COLO829 (cell line): ENCODE results near the gene TRIML1.

Source experiments
- DNase-seq: peaks from one replicate; pipeline ENCODE4 v3.0.0; 2012; ENCODE audit warnings: low spot score

The TRIML1 gene, protein sequence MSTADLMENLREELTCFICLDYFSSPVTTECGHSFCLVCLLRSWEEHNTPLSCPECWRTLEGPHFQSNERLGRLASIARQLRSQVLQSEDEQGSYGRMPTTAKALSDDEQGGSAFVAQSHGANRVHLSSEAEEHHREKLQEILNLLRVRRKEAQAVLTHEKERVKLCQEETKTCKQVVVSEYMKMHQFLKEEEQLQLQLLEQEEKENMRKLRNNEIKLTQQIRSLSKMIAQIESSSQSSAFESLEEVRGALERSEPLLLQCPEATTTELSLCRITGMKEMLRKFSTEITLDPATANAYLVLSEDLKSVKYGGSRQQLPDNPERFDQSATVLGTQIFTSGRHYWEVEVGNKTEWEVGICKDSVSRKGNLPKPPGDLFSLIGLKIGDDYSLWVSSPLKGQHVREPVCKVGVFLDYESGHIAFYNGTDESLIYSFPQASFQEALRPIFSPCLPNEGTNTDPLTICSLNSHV

DNA sequence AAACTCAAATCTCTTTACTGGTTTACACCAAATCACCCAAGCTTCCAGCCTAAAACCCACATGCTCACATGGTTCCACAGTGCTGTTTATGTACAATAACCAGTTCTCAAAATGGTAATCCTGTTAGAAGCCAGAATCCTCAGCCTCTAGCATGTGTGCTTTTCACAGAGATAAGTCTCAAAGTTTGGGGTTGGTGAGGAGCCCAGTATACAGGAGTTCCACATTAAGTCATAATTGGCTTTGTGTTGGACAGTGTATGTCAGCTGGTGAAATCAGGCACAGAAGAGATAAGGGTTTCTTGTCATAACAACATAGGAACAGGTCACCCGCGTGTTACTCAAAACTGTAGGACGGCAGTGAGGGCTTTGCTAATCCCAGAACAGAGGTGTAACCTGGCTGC is at the start of gene TRIML1:
TSS of gene TRIML1 (plus strand) at position 301 of the 400 bp plus-strand sequence. CDS start 118 bp downstream, outside the sequence.
- DNase-seq: no peak

DNA sequence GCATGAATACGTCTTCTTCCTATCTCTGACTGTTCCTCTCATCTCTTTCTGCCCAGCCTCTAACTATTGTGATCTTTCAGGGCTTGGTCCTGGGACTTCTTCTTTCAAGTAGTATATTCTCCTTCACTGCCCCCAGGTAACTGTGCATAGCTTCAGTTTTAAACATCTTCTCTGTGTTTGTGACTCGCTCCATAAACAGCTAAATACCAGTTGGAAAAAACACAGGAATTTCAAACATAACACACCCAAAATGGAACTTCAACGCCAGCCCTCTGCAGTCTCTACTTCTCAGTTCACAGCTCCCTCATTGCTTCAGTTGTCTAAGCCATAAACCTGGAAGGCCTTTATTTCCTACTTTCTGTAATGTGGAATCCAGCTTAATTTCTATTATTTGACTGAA is 46.4 kb upstream of the TRIML1 start:
- no peak for DNase-seq

DNA sequence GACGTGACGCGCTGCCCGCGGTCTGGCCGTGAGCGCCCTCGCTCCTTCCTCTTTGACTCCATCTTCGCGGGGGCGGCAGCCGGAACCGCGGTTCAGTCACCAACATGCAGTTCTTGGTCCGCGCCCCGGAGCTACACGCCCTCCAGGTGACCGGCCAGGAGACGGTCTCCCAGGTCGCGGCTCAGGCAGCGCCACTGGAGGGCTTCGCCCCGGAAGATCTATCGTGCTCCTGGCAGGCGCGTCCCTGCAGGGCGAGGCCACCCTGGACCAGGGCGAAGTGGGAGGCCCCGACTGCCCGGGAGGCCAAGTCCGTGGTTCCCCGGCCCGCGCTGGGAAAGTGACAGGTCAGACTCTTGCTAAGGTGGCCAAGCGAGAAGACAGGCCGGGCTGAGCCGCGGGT is 32.8 kb upstream of the TRIML1 start:
- no peak for DNase-seq

DNA sequence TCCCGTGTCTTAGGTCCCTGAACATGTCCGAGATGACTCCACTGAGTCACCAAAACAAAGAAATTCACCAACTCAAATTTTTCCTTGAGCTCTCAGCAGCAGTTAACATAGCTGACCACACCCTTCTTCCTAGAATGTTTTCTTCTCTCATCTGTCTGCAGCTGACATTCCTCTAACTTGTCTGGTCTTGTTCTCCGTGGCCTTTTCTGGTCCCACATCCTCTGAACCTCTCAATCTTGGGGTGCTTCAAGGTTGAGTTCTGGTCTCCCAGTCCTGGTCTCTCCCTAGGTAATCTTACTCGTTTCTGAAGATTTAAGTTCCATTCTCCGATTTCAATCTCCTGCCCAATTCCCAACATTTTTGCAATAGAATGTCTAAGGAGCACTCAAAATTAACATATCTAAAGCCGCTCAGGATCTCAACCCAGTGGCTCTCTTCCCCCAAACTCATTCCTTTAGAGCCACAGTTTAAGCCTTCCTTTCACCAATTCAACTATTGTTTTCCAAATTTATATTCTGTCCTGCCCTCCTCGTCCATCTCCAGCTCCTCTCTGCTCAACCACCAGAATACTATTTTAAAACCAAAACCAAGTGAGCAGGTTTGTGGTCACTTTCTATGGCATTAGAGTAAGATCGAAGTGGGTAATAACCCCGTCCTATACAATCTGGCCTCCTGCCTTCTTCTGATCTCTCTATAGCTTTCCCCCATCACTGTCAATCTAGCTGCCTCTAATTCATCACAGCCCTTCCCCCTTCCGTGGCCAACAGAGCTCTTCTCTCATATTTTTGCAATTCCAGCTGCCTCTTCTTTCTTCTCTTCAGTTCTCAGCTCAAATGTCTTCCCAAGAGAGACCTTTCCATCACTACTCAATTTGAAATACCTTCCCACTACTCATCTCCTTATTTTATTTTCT is 31.1 kb upstream of the TRIML1 start:
- no peak for DNase-seq

DNA sequence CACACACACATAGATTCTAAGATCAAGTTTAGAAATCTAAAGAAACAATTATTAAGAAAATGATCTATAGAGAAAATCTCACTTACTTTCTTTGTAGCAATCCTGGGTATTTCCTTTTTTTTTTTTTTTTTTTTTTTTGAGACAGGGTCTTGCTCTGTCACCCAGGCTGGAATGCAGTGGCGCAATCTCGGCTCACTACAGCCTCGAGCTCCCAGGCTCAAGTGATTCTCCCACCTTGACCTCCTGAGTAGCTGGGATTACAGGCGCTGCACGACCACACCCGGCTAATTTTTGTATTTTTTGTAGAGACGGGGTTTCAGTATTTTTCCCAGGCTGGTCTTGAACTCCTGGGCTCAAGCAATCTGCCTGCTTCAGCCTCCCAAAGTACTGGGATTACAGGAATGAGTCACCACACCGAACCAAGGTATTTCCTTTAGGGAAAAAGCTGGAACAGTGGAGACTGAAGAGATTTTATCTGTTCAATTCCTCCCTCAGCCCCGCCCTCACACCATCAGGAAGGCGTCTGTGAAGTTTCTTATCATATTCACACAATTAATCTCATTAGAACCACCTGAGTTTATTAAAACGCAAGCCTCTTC is 30.0 kb upstream of the TRIML1 start, which contains the start of gene TRIML2:
TSS of gene TRIML2 (minus strand) at position 447 of the 599 bp plus-strand sequence. CDS start 4,235 bp downstream, outside the sequence.
- DNase-seq: peak; percentile 48

DNA sequence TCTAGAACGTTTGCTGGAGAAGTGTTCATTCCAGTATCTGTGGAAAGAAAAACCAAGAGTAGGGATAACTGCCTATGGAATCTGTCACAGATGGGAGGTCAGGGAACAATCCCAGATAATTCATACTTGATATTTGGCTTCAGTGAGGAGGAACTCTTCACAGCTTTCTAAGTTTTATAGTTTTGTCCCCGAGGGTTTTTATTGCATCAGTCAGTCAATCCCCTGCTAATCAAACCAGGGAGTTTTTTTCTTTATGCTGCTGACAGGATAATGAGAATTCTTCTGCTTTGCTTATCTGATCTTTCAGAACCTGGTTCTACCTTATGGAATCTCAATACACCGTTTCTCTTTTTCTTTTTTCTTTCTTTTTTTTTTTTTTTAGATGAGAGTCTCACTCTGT is 29.2 kb upstream of the TRIML1 start:
- DNase-seq: peak; percentile 41

DNA sequence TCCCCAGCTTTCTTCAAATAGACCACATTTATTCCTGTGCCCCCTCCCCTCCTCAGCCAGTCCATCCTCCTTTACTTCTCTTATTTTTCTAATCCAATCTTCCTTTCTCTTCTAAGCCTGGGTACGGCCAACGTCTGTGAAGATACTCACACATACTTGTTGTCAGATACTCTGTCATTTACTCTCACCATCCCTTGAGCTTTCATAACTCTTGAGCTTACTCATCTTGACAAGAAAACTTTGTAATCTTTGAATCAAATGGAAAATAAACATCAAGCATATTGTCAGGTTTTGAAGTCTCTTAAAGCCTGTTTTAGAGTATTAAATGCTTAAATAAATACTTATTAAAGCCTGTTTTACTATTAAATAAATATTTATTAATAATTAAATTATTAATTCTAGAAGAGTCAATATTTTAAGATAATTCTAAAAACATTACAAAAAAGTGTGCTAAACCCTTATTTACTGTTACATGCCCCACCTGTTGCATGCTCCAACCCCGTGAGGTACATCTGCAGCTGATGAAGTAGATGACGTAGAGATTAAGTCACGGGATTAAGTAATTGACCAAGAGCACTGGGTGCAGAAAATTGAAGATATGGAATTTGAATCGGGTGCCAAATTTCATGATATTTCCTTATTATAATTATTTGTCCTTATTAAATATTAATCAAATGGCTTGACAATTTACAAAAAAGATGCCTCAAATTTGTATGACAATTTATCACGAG is 28.3 kb upstream of the TRIML1 start:
- peak; percentile 44 for DNase-seq

DNA sequence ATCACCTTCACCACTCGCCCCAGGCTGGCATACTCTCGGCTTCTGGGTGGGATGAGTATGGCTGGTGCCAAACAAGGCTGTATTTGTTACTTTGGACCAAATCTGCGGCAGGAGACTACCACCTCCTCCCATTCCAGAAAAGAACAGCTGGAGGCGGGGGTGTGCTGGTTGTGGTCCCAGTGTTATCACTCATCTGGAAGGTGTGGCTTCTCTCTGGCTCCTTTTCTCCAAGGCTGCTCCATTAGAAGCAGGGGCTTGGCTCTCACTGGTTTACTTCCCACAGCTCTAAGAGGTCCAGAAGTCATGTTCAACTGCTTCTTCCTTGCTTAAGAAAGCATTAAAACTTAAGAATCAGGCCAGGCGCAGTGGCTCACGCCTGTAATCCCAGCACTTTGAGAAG is 27.3 kb upstream of the TRIML1 start:
- DNase-seq: peak; percentile 51

DNA sequence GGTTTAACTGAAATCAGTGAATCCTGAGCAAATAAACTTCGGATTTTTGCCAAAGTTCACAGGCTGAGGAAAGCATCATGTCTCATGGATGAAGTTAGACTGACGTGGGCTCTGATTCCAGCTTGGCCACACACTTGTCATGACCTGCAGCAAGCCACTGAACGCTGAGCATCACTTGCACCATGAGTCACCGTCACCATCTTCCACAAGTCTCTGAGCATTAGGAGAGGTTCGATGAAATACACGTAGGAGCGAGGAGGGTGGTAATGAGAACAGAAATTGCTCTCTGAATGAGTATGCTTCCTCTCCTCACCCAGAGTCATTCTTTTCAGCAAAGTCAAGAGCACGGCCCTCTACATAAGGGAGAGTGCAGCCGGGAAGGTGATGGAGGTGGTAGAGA is 26.1 kb upstream of the TRIML1 start:
- no peak for DNase-seq

DNA sequence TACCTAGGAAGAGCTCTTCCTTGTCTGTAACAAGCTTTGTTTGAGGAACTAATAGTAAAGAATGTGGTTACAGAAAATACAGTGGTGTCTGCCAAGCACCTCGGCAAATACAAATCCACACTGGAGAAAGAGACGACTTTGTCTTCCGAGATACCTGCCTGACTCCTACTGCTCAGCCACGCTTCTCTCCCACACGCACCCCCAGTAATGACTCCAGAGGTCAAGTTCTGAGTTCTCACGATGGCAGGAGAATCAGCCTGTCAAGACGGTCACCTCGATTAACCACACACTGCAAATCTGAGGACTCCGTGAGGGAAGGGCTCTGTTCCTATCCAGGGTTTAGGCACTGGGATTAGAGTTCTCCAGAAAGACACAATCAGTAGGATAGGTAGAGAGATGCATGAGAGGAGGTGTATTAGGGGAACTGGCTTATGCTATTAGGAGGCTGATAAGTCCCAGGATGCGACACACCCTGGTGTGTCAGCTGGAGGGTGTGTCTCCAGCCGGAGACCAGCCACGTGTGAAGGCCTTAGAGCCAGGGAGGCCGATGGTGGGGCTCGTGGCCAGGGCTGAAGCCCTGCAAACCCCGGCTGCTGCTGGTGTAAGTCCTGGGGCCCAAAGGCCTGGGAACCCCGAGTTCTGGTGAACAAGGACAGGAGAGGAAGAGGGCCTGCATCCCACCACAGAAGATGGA is 21.5 kb upstream of the TRIML1 start:
- DNase-seq: no peak

DNA sequence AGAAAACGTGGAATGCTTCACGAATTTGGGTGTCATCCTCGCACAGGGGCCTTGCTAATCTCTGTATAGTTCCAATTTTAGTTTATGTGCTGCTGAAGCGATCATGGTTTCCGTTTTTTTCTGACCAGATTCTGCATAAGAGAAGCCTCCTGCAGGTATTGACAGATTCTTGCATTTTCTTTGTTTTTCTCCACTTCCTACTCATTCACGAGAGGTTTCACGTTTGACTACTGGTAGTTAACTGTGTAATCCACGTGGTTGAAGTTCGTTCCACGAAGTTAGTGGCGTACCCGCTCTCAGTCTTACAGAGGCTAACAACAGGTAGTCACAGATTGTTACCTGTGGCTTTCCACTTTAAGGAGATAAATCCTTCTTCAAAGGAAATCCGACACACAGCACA is 17.7 kb upstream of the TRIML1 start:
- no peak for DNase-seq

DNA sequence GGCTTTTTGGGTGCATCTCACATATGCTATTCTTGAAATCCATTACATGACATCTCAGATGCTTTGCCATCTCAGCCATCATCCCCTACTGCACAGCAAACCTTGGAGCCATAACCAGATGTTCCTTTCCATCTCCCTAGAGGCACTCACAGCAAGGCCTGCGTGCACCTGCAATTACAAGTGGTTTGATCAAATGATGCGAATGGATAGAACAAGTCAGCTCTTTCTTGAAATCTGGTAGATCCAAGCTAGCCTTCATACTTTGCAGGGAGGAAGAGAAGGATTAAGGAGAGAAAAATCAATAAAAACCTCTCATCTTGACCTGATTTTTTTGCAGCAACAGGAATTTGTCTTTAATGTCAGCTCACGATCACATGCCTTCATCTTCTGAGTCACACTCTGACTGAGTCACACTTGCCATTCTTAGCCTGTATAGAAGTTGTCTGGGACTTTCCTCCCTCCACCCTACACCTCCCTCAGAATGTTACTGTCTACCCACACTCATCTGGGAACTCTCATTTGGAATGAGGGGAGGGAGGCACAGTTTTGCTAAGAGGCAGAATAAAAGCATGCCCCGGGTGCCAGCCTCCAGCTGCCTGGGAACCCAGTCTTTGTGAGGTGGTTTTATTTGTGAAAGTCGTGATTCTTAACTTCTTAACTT is 11.9 kb upstream of the TRIML1 start:
- DNase-seq: peak; percentile 88

DNA sequence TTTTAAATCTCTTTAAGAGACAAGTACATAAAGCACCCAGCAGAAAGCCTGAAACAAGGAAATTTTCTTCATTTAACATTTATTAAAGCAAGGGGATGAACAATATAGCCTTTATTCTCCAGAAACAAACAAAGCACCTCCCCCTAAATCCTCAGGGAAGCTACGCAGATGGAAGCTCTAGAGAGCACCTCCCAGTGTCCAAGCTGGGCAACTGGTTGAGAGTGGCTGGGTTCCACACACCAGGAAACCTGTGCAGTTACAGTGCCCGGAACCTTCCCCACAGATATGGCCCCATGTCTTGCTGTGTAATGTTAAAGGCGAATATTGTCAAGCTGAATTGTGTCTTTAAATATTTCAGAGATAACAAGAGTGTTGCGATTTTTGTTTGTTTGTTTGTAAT is 8.9 kb upstream of the TRIML1 start:
- DNase-seq: peak; percentile 72

DNA sequence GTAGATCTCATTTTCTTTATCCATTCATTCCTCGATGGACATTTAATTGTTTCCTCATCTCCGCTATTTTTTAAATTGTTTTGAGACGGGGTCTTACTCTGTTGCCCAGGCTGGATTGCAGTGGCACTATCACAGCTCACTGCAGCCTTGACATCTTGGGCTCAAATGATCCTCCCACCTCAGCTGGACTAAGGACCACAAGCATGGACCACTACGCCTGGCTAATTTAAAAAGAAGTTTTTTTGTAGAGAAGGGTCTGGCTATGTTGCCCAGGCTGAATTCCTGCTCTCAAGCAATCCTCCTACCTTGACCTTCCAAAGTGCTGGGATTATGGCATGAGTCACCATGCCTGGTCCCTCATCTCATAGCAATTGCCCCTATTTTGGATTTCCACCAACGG is 7.0 kb upstream of the TRIML1 start:
- no peak for DNase-seq

DNA sequence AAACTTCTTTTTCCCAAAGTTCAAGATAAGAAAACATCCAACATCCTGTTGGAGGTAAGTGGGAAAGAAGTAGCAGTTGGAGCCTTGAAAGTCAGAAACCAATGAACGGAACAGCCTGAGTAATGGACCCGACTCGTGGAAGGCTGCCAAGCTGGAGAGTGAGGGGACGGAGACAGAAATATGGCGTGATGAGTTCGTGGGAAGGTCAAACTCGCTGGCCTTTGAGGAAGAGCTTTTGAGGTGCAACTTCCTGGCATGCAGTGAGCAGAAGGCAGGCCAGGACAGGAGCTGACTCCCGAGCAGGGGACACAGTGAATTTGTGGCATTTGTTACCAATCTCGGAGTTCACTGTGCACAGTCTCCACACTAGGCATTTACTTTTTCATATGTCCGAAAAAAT is 1.0 kb upstream of the TRIML1 start:
- DNase-seq: no peak

DNA sequence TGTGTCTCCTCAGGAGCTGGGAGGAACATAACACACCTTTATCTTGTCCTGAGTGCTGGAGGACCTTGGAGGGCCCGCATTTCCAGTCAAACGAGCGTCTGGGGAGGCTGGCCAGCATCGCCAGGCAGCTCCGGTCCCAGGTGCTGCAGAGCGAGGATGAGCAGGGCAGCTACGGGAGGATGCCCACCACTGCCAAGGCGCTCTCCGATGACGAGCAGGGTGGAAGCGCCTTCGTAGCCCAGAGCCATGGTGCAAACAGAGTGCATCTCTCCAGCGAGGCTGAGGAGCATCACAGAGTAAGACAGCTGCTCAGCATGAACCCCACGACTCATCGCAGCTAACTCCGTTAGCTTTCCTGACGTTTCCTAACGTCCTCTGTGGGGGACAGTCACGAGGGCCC is 430 bp downstream of the TRIML1 start:
- no peak for DNase-seq

DNA sequence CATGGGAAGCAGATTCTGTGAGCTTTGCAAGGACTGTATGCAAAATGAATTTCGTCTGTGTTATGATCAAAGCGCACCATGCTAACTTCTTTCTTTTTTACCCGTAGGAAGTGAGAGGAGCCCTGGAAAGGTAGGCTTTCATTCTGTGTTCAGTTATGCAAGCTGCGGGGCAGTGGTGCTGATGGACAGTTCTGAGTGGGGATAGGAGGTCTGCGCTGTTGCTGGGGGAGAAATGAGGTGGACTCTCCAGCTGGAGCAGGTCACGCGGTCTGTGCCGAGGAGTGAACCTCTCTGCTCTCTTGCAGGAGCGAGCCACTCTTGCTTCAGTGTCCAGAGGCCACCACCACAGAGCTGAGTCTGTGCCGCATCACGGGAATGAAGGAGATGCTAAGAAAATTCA is 4.5 kb downstream of the TRIML1 start:
- DNase-seq: no peak

DNA sequence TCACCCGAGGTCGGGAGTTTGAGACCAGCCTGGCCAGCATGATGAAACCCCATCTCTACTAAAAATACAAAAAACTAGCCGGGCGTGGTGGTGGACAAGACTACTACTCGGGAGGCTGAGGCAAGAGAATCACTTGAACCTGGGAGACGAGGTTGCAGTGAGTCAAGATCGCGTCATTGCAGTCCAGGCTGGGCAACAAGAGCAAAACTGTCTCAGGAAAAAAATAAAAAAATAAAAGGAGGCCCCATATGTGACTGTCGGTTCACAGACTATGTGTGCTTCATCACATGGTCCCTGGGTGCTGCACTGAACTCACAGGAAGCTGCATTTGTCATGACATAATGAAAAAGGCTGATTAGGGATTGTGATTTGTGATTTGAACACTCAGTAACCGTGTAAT is 6.4 kb downstream of the TRIML1 start:
- DNase-seq: no peak

DNA sequence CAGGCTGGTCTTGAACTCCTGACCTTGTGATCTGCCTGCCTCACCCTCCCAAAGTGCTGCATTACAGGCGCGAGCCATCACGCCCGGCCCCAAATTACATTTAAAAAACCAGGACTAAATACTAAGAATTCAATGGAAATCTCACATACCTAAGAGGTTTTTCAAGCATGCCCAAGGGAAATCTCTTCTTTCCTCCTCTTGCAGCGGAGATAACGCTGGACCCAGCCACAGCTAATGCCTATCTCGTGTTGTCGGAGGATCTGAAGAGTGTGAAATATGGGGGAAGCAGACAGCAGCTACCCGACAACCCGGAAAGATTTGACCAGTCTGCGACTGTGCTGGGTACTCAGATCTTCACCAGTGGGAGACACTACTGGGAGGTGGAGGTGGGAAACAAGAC is 7.4 kb downstream of the TRIML1 start:
- no peak for DNase-seq

DNA sequence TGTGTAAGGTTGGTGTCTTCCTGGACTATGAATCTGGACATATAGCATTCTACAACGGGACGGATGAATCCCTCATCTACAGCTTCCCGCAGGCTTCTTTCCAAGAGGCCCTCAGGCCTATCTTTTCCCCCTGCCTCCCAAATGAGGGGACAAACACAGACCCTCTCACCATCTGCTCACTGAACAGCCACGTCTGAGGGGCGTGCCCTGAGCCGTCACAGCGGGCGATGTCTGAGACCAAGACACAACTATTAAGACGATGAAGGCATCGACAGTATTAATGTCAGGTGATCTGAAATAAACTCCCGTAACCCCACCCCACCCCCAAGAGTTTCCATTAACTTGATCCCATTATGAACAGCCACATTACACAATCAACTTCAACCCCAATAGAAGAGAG is 7.9 kb downstream of the TRIML1 start:
- no peak for DNase-seq

DNA sequence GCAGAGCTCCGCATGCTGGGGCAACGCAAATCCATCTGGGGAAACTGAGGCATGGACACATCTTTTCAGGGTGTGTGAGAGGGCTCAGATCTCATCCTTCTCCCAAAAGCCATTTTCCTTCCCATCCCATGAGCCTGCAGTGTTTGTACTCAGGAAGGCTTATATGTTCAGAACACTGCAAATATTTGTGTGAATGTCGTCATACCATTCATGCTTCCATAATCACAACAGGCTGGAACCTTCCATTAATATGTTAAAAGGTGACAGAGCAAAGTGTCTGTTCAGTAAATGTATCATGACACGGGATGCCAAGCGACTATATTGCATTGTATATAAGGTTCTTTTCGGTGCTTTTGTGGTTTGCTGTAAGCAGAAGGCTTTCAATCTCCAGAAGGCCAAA is 8.5 kb downstream of the TRIML1 start:
- no peak for DNase-seq
